Stimulated activated CD4-positive, alpha-beta T cell treated with anti-CD3 and anti-CD28 coated beads, Interleukin-4, amount 100 ng/mL, for 24 hours (primary cell): ENCODE measurements around the gene ERC1.
A peak's percentile ranks its signal among the peaks of the same experiment; 100 is the strongest.

Experiments
- DNase-seq: peaks from one replicate; pipeline ENCODE4 v3.0.0-alpha.2; 2020

ERC1 gene

DNA sequence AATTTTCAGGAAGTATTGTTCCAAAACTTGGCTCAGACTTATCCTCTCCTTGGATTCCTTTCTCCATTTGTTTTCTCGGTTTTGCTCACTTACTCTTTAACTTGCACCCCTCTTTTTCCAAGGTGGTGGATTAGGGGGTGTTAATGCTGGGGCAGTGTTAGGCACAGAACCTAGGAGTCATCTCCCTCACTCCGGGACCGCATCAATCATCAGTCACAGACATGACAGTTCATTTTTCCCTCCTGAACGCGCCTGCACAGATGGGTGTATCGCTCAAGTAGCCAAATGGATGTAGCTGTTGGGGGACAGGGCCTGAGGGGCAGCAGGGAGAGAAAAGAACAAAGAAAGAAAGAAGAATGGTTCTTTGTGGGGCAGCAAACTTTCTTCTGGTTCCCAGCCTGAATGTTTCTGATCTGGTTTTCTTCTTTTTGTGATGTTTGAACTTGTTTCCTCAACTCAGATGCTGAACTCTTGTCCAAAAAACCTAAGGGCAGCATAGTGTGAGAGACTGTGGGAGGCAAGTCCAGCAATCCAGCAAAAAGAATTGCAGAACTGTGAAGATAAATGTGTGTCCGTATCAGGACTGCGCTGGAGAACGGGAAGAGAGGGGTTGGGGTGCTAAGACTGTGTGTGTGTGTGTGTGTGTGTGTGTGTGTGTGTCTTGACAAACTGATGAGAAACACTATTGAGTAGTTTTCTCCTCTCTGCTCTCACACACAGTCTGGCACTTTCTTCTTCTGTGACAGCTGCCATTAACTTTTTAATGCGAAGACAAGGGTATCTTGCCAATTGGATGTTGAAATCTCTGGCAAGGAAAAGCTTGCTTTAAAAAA is 472.3 kb downstream of the ERC1 start:
- no peak for DNase-seq

DNA sequence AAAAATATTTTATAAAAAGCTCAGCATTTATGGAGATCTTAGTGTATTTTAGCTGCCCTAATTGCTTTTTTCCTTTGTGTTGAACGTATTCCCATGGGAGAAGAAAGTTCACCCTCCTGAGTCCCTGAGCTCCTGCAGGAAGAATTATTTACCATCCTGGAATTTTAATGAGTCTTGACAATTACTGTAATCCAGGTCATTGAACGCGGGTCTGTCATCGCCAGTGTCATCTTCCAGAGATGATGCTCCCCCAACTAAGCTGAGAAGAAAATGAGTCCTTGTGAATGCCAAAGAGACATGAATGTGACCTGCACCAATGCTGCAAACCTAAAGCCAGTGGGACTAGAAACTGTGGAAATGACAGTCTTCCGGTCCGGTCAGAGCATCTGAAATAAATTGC is 473.9 kb downstream of the ERC1 start:
- no peak for DNase-seq

DNA sequence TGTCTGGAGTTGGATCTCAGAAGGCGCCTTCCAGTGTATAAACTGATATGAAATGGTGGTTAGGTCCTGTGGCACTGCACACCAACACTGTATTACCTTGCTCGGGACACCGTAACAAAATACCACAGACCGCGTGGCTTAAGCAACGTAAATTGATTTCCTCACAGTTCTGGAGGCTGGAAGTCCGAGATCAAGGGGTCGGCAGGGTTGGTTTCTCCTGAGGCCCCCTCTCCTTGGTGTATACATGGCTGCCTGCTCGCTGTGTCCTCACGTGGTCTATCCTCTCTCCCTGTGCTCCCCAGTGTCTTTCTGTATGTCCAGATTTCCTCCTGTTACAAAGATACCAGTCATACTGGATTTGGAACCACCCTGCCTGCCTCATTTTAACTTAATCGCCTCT is 475.0 kb downstream of the ERC1 start:
- DNase-seq = no peak

- DNase-seq = no peak
Measured at GRCh38 chr12:1466481-1467154, 475.6 kb downstream of the ERC1 start.

GRCh38 chr12:1467710-1468109 is 476.7 kb downstream of the ERC1 start:
- no peak for DNase-seq

DNA sequence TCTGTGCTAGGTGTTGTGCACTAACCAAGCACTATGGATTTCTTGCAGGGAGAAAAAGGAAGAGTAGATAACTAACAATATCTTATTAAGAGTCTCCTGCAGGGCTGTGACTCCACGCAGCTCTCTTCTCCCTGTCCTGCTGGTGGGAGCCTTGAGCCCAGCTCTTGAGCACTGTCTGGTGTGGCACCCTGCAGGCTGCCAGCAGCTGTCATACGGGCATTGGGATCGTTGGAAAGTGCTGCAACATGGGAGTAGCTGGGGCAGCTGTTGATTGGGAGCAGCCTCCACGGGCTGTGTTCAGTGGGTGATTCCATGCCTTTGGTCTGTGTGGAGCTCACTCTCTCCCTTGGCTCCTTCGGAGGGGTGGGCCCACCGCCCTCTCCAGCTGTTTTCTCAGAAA is 478.0 kb downstream of the ERC1 start:
- DNase-seq = no peak

DNA sequence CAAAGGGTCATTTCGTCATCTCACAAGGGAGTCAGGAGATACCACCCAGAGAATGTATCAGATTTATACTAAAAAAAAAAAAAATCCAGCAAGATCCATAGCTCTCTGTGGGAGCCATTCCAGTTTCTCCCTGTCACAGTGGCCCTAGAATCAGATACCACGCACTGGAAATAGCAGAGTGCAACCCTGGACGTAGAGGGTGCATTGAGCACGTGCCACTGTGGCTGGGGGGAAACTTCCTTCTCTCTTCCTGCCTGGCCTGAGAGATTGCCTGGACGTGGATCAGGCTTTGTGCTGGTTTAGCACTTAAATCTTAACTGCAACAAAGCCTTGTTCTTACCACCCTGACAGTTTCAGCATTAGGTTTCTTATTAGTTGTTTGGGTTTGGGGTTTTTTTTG is 479.0 kb downstream of the ERC1 start:
- DNase-seq = no peak

- DNase-seq = no peak
Measured at GRCh38 chr12:1471224-1471623, 480.2 kb downstream of the ERC1 start.

DNA sequence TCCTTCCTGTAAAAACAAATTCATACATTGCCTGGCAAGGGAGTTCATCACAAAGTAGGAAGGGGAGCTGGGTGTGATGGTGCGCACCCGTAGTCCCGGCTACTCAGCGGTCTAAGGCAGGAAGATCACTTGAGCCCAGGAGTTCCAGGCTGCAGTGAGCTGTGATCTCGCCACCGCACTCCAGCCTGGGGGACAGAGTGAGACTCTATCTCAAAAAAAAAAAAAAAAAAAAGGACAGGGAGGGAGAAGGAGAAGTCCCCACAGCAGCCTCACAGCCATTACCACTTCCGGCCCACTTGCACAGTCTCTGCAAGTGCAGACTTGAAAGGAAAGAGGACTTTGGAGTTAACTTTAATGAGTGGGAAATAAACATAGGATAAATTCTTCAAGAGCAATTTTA is 482.4 kb downstream of the ERC1 start:
- DNase-seq = no peak

DNA sequence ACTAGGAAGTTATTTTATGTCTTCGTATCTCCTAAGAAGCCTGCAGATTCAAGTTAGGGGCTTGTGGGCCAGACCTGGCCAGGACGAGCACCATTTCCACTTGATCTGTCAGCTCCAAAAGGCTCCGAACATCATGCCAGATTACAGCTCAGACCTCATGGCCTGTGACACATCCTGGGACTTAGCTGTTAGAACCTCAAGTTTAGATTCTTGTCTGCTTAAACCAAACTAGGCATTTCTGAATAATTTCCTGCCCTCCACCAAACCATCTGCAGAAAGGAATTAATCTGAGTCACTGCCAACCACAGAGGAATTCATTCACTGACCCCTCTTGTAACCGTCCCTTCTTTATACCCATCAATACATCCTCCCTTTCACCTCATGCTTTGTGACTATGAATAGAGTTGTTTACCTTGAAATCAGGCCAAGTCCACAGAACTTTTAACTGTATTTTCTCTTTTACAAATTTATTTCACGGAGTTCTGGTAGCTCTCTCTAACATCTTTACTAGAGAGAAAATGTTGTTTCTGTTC is 483.1 kb downstream of the ERC1 start:
- DNase-seq = peak; percentile 15

DNA sequence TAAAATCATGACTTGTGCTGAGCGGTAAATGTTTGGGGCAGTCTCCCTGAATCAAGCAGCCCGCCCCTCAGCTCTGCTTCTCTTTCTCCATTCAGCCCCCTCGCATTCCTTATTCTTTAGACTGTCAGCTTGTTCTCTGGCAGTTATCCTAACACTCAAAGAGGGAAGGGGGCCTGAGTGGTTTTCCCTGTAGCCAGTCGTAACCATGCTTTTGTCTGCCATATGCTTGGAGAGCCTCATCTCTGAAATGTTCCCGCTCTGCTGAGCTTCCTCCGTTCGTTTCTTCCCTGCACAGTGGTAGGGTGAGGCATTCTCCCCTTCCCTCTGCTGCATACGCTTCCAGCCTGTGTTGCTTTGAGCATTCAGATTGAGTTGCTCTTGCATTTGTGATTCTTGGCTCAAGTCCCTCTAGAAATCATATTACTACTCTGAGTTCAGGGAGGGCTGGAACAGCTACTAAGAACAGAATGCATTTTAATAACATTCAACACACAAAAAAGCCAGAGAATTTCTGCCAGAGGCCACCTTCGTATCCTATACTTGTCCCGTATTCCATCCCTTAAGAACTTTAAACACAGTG is 483.6 kb downstream of the ERC1 start:
- DNase-seq = no peak

DNA sequence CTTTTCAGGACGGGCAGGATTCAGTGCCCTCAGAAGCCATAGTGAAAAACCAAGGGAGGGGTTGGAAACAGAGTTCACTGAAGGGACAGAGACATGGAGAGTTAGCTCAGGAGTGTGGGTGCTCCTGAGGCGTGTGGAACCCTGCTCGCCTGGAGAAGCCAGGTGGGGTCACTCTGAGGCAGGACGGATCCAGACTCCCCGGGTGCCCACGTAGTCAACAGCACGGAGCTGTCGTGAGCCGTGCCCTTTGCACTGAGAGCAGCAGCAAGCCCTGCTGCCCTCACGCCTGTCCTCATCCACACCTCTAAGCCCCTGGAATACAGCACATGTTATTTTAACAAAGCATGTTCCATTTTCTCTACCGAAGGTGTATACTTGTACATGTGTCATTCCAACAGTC is 488.6 kb downstream of the ERC1 start:
- DNase-seq = no peak

DNA sequence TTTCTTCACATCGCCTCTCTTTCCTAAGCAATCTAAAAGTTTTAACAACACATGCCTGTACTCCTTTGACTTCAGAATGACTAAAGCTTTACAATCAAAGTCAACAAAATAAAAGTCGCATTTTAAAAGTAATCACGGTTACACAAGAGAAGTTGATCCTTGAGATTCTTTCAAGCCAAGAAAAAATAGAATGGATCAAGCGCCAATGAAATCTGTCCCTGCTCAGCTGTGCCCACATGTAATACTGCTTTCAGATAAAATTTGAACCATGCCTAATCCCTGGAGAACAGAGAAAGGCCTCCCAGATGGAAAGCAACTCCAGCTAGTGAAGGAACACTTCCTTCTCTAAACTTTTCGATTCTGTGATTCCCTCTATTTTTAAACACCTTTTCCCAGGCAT is 490.3 kb downstream of the ERC1 start:
- DNase-seq = no peak

DNA sequence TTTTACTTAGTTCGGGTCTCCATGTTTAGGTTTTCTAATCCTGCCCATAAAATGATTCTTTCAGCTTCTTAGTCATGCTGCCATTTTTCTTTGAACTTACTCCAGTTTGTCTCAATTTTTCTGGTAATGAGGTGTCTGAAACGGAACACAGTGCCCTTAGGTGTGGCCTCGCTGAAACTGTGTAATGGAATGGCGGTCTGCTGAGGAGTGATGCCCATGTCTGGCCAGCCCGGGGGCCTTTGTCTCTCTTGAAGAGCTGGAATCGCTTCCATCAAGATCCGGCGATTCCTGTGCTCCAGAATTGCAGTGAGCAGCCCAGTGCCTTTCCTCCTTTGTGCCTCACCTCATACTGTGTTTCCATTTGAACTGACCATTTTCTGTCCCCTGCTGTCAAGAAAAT is 490.9 kb downstream of the ERC1 start:
- no peak for DNase-seq

- DNase-seq = peak; percentile 9
Measured at GRCh38 chr12:1488908-1489381, 497.9 kb downstream of the ERC1 start.

GRCh38 chr12:1491983-1492697 is 501.1 kb downstream of the ERC1 start:
- no peak for DNase-seq

DNA sequence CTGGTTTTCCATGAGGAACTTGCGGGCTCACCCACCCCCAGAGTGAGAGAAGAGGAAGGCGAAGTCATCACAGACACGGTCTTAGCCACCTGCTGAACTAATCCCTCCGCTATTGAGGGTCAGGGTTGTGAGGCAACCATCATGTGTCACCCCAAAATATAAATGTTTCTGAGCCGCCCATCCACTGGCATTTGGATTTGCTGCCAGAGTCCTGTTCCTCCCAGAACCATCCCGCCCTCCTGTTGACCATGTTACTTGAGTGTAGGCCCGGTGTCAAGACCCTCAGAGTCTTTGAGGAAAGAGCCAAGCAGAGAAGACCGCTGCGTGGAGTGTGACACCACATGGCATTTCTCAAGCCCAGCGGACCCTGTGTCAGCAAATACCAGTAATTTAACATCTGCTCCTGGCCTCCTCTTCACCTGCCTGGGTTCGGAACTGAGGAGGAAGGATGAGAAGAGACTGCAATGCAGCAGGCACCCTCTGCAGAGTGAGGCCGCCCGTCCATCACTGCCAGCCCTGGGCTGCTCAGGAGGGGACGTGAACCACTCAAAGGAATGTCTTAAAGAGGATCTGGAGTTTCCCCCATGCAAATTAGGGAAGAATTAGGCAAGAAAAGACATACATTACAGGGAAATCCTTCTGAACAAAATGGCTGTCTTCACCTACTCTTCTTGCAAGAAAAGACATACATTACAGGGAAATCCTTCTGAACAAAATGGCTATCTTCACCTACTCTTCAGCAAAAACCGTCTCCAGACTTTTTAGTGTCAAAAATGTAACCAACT is 502.9 kb downstream of the ERC1 start:
- DNase-seq = no peak

DNA sequence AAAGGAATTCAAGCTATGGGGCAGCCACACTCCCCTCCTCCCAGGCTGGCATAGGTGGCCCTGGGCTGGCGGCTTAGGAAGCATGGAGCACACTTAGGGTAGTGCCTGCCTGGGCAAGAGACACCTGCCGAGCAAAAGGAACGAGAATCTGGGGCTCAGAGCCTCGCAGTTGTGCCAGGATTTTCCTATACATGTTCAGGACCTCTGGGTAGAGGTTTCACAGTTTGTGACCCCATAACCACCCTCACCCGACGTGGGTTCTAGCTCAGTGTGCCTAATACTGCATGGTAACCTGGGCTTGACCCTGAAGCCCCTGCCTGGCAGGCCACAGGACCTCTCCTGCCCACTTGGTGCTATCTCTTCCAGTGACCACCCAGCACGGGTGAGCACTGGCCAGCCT is 503.8 kb downstream of the ERC1 start:
- DNase-seq = no peak

DNA sequence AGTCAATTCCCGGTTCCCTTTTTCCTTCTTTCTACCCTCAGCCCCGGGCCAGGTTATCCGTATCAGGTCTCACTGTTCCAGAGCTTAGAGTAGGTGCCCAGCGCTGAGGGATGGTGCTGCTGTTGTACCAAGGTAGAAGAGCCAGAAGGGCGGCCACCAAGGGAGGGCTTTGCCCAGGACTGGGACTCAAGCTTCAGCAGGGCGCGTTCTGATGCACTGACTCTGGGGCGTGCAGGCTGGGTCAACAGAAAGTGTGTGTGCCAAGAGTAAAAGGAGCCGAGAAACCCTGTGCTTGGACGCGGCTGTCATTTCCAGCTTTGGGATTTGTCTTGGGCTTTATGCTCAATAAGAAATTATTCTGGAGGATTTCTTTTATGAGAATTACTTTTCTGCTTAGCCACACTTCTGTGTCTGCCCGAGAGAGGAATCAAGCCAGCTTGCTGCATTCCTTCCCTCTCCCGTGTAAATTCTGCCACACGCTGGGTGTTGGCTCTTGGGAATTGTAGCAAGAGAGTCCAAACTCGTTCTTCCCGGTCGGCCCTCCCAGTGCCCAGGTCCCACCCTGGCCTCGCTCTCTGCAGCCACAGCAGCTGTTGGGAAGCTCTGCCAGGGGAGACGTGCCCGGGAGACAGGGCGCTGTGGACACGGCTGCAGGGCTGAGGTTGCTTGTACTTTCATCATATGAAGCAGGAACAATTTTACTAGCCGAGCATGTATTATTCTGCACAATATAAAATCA is 505.3 kb downstream of the ERC1 start:
- DNase-seq = no peak

- DNase-seq = no peak
Measured at GRCh38 chr12:1497161-1497560, 506.1 kb downstream of the ERC1 start.

DNA sequence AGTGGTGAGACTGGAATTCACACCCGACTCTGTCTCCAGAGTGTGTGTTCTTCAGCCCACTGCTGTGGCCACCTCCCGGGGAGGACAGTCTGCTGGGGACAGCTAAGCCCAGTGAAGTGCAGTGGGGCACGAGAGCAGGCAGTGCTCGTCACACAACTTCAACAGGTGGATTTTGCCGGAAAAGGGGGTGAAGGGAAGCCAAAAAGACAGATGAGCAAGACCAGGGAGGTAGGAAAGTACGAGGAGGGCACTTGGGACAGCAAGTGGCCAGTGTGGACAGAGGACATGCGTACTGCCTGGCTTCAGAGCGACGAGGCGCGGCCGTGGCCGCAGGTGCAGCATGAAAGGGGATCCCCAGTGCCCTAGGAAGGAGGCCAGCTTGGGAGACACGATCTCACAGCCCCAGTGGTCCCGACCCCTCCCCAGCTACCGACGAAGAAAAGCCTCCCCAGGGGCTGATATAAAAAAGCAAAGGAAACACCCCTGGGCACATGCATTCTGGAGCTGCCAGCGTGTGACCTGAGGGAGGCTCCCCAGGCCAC is 507.2 kb downstream of the ERC1 start:
- no peak for DNase-seq
